Stimulated activated CD8-positive, alpha-beta memory T cell treated with anti-CD3 and anti-CD28 coated beads, Interleukin-12 subunit alpha, Interleukin-12 subunit beta, amount 100 ng/mL, for 24 hours (primary cell): ENCODE results near the gene BIRC5.

ENCODE experiments used
- DNase-seq: peaks from one replicate; pipeline ENCODE4 v3.0.0-alpha.2; 2020; ENCODE audit errors: extremely low read depth

Gene BIRC5

DNA sequence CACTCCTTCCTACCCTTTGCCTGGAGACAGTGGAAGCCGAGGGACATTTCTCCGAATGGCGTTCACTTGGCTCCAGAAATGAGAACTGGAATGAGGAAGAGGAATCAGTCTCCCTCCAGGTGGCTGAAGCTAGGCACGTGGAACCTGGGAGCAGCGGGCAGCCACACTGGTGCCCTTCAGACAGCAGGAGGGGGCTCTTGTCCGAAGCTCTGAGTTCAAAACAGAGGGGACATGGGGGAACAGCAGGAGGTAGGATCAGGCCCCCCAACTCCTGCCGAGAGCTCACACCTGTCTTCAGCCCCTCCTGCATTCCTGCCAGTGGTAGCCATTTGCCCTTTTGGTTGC is 58.8 kb downstream of the BIRC5 start:
- DNase-seq = no peak

DNA sequence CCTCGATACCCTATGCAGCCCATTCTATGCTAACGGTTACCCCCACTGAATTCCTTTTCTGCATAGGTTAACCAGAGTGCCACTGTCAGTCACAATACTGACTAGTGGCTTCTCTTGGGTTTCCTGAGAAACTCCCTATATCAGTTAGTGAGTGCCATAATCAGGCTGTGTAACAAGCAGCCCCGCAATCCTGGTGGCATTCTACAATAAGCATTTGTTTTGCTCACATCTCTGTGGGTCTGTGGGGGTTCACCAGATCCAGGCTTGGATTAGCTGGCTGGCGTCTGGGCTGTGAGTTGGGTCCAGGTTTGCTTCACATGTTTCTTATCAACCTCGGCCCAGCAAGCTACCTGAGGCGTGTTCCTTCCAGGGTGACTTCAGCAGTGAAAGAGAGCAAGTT is 59.8 kb downstream of the BIRC5 start:
- DNase-seq = no peak
